IMR-90 (cell line): ENCODE data around the gene LUZP4.
"Not testable (repeated sequence)": the region's sequence is repeated elsewhere in the genome, so short reads cannot be mapped to it uniquely, and the experiment has no call there.

ENCODE experiments used
- CTCF ChIP-seq: conservative IDR thresholded peaks from 2 replicates; pipeline ENCODE4 v1.5.1; 2012; ENCODE audit warnings: mild to moderate bottlenecking, low read depth, low read length, improper control_type of control experiment
- MXI1 ChIP-seq: IDR thresholded peaks from 2 replicates; pipeline ENCODE4 v1.6.1; 2012; ENCODE audit warnings: low read depth, mild to moderate bottlenecking, low read length, moderate library complexity, borderline replicate concordance
- POLR2A ChIP-seq: IDR thresholded peaks from 2 replicates; pipeline ENCODE4 v1.6.1; 2012; ENCODE audit warnings: mild to moderate bottlenecking, low read depth, low read length
- SMC3 ChIP-seq: fragments of 150-350 bp; IDR thresholded peaks from 2 replicates; pipeline ENCODE4 v1.6.1; 2016; ENCODE audit warnings: low read depth, mild to moderate bottlenecking, antibody characterized with exemption, low read length, moderate library complexity

DNA sequence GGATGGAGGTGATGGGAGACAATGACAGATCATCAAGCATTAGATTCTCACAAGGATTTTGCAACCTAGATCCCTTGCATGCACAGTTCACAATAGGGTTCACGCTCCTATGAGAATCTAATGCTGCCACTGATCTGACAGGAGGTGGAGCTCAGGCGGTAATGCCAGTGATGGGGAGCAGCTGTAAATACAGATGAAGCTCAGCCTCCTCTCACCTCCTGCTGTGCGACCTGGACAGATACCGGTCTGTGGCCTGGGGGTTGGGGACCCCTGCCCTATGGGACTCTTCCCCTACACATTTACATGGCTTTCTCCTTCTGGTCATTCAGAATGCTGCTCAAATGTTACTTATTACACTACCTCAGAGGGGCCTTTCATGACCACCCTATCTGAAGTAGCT is 39.8 kb downstream of the LUZP4 start:
- not testable (repeated sequence) for TF ChIP-seq CTCF, SMC3, POLR2A, MXI1
